NCI-H82 treated with DMSO at 0.1 percent for 48 hours (cell line): ENCODE measurements around the gene SLC34A1.

Experiments
- DNase-seq: peaks from one replicate; lab custom pipeline; 2025; ENCODE audit not compliant: unreplicated experiment; lab: John Stamatoyannopoulos, UW

SLC34A1 gene

GRCh38 chr5:177444106-177445051 lies 60.1 kb downstream of the SLC34A1 start:
- DNase-seq = no peak

GRCh38 chr5:177445052-177445916 lies 61.0 kb downstream of the SLC34A1 start:
- no peak for DNase-seq

- DNase-seq = no peak
Measured at GRCh38 chr5:177445917-177446199, 61.6 kb downstream of the SLC34A1 start.

- no peak for DNase-seq
Measured at GRCh38 chr5:177446200-177447065, 62.2 kb downstream of the SLC34A1 start, which contains the start of gene PRR7. TSS of gene PRR7 (plus strand) at chr5:177446814. CDS start at chr5:177455068, 8,254 bp downstream.

- DNase-seq = no peak
Measured at GRCh38 chr5:177447066-177447610, 62.9 kb downstream of the SLC34A1 start.

- DNase-seq = no peak
Measured at GRCh38 chr5:177447611-177448243, 63.5 kb downstream of the SLC34A1 start.
